ENCODE results near the gene CDH4.

DNA sequence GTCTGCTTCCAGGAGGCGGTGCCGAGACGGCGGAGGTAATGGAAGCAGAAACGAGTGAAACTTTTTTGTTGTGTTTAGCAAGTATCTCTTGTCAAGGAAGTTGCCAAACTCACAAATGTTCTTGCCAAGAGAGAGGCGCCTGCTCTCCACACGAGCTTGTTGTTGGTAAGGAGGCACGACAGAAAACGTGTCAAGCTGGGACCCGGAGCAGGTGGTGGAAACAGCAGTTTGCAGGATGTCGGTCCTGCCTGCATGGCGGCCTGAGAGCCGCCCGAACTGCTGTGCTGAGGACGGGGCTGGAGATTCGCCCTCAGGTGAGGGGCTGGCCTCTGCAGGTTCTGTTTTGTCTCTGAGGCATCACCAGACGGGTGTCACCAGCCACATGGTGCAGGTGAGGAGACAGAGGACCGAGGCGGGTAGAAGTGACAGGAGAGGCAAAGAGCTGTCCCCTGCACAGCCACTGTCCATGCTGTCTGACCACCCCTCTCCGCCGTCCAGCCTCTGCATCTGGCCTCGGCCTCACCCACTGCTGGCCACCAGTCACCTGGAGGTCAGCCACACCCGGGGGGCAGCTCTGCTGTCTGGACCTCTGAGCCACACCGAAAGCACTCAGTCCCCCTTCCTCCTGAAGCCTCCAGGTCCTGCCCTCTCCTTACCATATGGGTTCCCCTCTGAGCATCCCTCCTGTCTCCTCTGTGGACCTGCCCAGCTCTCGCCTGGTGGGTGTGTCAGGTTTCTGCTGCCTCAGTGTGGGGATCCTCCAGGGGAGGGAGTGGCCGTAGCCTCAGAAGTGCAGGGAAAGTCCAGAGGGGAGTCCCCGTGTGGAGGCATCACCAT lies 552.1 kb downstream of the CDH4 start:
- TF ChIP-seq, protein P1, sequence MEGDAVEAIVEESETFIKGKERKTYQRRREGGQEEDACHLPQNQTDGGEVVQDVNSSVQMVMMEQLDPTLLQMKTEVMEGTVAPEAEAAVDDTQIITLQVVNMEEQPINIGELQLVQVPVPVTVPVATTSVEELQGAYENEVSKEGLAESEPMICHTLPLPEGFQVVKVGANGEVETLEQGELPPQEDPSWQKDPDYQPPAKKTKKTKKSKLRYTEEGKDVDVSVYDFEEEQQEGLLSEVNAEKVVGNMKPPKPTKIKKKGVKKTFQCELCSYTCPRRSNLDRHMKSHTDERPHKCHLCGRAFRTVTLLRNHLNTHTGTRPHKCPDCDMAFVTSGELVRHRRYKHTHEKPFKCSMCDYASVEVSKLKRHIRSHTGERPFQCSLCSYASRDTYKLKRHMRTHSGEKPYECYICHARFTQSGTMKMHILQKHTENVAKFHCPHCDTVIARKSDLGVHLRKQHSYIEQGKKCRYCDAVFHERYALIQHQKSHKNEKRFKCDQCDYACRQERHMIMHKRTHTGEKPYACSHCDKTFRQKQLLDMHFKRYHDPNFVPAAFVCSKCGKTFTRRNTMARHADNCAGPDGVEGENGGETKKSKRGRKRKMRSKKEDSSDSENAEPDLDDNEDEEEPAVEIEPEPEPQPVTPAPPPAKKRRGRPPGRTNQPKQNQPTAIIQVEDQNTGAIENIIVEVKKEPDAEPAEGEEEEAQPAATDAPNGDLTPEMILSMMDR (conservative IDR thresholded peaks at IDR 0.05; ENCODE audit: low read length) = no peak
- TF ChIP-seq EZH2phosphoT487 (IDR thresholded peaks at IDR 0.05; ENCODE audit: borderline replicate concordance, low read depth, low read length) = no peak

Measured in OCI-LY7 (cell line).